Measurements from ENCODE around the gene SAFB. TPM values are rescaled to one million over a fixed set of nuclear protein-coding genes. Genes with fewer than 3 reads are reported as not detected.

The SAFB gene
- 92.9 TPM for total RNA-seq

- DNase-seq (ENCODE audit: low spot score), result peak; percentile 100
Measured at GRCh38 chr19:5622465-5623396, at the start of gene SAFB, which contains the start of gene SAFB2. SAFB (plus strand) TSS chr19:5623083; CDS start chr19:5623206, 123 bp downstream. SAFB2 (minus strand) TSS chr19:5622776; CDS start chr19:5622715, 61 bp downstream.

DNA sequence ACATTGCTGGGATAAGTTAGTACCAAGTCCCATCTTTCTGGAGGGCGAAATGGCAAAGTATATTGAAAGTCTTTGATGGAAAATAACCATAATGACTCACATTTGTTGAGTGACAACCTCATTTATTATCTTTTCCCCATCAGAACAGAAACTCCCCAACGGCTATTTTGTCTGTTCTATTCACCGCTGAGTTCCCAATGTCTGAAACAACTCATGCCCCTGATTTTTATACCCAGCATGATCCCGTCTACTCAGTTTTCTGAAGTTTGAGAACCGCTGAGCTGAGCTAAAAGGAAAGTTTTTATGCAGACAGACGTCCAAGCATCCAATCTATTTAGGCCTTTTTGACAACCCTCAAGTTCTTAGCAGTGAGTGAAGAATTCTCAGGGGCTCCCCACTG, 47.3 kb upstream of the SAFB start:
- no peak for DNase-seq (ENCODE audit: low spot score)

GRCh38 chr19:5578097-5578846, 44.6 kb upstream of the SAFB start:
- DNase-seq (ENCODE audit: low spot score), result peak; percentile 61

- no peak for DNase-seq (ENCODE audit: low spot score)
Measured at GRCh38 chr19:5579286-5579685, 43.6 kb upstream of the SAFB start.

DNA sequence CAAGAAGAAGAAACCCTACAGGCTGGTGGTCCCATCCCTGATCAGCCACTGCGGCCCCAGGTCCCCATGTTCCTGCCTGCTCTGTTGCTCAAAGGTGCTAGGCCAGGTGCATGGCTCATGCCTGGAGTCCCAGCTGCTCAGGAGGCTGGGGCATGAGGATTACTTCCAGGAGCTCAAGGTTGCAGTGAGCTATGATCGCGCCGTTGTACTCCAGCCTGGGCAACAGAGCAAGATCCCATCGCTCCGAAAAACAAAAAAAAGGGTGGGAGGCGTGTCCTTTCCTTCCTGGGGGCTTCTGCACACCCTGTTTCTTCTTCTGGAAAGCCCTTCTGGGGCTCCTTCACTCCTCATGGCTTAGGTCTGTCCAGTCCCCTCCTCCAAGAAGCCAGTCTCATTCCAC, 43.2 kb upstream of the SAFB start:
- no peak for DNase-seq (ENCODE audit: low spot score)

DNA sequence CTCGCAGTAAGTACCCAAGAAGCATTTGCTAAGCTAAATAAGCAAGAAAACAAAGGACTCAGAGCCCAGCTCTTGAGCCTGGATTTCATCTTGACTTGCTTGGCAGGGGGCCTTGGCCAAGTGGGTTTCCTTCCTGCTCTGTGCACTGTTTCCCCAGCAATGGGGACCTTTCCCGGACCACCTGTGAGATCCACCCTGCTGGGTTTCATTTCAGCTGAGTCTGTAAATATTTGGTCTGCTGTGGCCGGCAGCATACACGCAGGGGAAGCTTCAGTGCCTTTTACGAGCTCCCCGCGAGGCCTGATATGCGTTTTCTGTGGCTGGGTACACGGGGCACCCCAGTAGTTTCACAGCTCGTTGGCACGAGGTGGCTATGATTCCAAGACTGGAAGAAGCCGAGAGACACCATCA, 42.7 kb upstream of the SAFB start:
- no peak for DNase-seq (ENCODE audit: low spot score)

DNA sequence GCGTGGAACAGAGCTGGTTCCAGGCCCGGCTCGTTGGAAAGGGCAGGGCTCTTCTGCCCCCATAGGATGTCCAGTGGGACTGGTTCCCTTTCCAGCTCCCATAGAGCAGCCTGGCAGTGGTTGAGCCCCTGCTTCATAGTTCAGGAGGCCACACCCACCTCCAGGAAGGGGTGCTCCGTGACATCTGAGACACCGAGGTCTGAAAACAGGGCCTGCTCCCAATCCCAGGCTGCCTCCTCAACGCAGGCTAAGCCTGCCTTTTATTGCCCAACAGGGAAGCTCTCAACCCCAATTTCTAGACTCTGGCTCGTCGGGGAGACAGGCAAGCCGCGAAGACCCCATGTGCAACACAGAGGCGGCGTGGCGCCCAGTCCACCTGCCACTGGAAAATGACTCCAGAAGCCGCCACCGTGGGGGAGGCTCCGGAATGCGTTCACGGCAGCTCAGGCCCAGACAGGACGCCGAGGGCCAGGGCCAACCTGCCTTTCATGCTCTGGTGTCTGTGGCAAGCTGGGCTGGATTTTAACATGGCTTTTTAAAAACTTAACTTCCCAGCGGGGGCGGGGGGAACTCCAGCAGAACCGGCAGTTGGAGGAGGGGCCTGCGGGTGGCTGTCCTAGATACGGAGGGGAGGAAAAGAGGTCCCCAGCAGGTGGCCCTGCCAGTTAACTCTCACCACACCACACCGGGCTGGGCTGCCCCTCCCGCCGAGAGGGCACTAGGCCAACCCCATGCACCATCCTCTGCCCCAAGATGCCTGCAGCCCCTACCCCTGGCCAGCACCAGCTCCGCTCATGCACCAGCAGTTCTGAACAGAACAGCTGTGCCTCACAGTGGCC, 37.2 kb upstream of the SAFB start:
- no peak for DNase-seq (ENCODE audit: low spot score)

DNA sequence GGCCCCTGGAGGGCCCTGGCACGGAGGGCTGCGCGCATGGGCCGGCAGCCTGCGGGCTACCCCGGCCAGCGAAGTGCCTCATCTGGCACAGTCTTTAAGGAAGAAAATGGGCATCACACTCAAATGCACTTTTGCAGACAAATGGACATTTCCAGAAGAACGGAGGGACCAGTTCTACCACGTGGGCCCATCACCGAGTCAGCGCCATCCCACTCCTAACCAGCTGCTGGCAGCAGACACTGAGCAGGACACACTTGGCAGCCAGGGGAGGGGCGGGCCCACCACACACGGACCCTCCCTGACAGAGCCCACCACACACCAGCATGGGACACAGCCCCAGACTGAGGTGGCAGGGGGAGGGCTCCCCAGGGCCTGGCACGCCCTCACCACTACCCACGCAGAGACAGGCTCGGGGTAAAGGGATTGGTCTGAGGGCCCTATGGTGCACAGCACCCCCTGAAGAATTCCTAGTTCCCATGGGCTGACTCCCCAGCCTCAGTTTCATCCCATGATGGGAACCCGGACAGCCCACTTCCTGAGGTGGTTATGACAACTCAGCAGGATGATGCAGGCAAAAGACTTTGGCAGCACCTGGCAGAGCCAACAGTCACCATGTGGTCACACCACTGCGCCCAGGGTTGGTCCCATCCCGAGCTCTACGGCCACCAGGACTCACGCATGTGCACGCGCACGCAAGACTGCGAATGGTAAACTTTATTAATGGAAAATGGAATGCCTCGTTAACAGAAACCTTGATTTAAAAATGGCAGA, 36.4 kb upstream of the SAFB start:
- DNase-seq (ENCODE audit: low spot score), result no peak

DNA sequence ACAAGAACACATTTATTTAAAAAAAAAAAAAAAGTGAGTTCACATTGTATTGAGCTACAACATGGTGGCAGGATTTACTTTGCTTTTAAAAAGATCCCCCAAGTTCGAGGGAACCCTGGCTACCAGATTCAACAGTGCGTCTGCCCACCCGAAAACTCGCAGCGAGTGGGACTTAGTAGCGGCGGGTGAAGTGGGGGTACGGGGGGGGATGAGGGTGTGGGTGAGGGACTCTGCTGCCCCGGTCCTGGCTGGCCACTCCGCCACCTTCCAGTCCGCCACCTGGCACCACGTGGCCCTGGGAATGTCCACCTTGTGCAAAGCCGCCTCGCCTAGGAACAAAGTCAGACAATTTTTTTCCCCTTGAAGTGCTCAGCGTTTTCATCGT, 35.8 kb upstream of the SAFB start:
- no peak for DNase-seq (ENCODE audit: low spot score)

DNA sequence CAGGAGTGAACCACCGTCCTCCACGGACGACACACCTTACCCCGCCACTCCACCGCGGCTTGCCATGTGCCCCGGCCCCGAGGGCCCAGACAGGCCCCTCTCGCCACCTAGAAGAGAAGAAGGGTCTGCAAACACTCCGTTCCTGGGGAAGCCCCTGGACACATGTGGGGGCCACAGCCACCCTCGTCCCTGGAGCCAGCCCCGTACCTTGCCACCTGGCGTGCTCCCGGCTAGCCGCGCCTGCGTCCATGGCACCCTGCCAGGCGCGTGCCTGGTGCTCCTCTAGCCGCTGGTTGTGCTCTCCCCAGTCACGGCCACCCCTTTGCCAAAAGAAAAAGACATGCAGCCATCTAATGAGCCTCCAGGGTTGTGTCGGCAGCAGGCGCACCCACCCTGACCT, 35.2 kb upstream of the SAFB start:
- no peak for DNase-seq (ENCODE audit: low spot score)

GRCh38 chr19:5588441-5588840, 34.4 kb upstream of the SAFB start:
- no peak for DNase-seq (ENCODE audit: low spot score)

DNA sequence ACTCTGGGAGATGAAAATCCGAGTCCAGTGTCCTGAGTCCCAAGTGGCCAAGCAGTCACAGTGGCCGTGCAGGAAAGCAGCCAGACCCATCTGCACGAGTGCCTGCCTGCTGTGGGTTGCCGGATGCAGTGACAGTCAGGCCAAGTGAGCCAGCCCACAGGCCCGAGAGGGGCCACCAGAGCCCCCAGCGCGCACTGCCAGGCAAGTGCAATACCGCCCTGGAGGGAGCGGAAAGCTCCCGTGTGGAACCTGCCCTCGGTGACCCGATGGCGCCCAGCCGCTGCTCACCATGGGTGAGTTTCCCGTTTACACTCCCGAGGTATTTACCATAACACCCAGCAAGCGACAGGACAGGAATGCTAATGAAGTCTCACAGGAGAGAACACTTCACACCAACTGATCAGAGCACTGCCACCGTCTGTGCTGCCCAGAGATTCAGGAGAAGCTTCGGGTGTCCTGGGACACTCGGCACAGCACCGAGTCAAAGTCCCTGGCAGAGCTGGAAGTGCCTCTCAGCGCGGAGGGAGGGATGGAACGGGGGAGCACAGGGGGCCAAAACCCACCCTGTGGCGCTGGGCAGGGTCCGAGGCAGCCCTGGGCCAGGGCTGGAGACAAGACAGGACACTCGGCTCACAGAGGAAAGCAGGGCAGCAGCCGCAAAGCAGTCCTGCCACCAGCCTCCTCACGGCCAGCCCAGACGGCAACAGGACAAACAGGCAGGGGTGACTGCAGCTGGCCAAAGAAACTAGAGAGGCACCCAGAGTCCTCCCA, 33.8 kb upstream of the SAFB start:
- no peak for DNase-seq (ENCODE audit: low spot score)

- no peak for DNase-seq (ENCODE audit: low spot score)
Measured at GRCh38 chr19:5590151-5590864, 32.6 kb upstream of the SAFB start.

DNA sequence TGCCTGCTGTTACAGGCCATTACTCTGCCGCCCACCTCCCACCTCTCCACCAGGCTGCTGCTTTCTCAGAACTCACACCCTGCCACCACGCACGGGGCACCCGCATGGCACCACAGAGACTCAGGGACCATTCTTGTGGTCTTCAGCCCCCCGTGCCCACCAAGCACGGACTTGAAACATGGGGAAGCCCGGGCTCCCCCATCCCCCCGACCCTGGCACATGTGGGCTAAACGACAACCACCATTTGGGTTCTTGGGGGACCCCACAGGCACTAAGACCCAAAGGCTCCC, 32.1 kb upstream of the SAFB start:
- no peak for DNase-seq (ENCODE audit: low spot score)

DNA sequence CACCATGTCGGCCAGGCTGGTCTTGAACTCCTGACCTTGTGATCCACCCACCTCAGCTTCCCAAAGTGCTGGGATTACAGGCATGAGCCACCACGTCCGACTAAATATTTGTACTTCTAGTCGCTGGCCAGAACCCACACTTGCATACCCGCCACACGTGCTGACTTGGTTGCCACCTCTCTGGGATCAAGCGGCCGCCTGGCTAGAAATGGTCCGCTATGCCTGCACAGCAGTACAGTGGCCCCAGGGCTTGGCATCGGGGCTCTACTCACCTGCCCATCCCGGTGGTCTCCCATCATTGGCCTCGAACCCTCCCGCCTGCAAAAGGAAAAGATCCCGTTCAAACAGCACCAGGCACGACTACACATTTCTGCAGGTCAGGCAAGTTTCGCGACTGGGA, 31.4 kb upstream of the SAFB start:
- no peak for DNase-seq (ENCODE audit: low spot score)

- DNase-seq (ENCODE audit: low spot score), result no peak
Measured at GRCh38 chr19:5592531-5593342, 30.1 kb upstream of the SAFB start.

GRCh38 chr19:5593343-5594255, 29.3 kb upstream of the SAFB start:
- no peak for DNase-seq (ENCODE audit: low spot score)

DNA sequence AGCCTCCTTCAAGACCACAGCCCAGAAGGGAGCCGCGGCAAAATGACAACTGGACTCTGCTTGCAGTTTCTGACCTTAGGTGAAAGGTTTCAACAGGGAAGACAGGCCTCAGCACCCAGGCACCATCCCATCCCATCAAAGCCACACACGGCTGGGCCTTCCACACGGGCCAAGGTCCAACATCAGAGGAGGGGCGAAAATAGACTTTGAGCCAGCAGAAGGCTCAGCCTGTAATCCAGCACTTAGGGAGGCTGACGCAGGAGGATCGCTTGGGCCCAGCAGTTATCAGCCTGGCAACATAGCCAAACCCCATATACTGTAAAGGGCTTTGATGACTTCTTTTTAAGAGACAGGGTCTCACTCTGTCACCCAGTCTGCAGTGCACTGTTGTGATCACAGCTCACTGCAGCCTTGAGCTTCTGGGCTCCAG, 28.3 kb upstream of the SAFB start:
- DNase-seq (ENCODE audit: low spot score), result no peak

All from mucosa of gallbladder (tissue), 1 donor.